Measurements from ENCODE around the gene ARSB.

Gene ARSB

DNA sequence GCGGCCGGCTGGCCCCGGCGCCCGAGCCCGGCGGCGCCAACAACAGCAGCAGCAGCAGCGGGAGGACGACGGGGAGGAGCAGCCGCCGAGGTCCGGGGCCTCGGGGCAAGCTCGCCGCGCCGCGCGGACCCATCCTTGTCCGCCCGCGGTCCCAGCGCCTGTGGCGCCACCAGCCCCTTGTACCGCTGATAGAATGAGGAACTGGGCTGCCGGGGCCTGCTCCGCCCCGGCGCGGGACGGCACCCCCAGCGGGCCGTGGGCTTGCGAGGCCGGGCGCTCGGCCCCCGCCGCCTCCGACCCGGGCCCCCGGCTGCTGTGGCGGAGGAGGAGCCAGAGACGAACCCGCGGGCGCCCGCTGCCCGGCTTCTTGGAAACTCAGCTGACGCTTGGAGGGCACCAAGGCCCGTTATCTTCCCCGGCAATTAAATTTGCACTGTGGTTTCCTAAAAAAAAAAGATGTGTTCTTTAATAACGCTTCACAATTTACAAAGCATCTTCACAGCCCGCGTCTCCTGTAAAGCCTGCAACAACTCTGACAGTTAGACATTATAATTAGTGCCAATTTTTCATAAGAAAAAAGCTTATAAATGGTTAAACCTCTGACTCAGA is at the start of gene ARSB:
ARSB (minus strand) TSS at position 195 of the 609 bp plus-strand sequence; CDS start at position 133, 62 bp downstream.
- DNase-seq = peak; percentile 74

GRCh38 chr5:79032782-79033181 is 47.7 kb upstream of the ARSB start:
- DNase-seq = no peak

DNA sequence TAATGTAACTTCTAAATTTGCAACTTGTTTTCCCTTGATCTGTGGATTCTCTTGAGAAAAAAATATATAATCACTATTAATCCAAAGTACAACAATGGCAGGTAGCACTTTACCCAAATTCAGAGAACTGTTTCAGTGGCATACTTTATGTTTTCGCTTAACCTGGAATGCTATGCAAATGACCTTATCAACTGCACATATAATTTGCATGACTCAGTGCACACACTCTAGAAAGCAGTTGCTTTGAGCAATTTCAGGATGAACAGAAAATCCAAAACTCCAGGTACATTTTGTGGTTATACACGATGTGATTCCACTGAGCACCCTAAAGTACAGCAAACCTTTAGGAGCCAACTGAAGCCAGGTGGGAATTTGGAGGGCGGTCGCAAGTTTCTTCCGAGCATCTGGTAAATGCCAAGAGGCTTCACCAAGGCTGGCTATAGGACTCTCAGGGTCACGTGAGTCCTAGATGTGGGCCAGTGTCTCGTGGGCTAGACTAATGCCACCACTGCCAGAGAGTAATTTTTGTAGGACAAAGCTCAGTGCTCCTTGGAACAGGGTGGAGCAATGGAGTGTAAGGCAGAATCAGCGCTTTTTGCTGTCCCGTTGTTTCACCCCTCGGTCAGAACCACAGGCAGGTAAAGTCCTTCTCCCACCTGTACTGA is 47.1 kb upstream of the ARSB start:
- DNase-seq = no peak

DNA sequence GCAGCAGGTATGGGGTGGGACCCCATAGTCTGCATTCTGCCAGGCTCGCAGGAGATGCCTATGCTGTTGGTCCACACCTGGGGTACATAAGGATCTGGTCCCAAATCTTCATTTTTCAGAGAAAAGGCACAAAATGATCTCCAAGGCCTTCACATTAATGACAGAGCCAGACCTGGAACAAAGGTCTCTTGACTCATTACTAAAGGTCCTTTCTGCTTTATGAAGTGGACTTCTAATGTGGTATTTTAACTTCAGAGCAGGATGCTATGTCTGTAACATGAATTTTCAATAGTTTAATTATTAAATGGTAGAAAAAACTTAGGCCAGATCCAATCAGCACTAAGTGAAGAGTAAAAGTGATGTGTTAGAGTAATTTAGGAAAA is 46.4 kb upstream of the ARSB start:
- DNase-seq = no peak

- no peak for DNase-seq
Measured at GRCh38 chr5:79030663-79031484, 45.8 kb upstream of the ARSB start.

DNA sequence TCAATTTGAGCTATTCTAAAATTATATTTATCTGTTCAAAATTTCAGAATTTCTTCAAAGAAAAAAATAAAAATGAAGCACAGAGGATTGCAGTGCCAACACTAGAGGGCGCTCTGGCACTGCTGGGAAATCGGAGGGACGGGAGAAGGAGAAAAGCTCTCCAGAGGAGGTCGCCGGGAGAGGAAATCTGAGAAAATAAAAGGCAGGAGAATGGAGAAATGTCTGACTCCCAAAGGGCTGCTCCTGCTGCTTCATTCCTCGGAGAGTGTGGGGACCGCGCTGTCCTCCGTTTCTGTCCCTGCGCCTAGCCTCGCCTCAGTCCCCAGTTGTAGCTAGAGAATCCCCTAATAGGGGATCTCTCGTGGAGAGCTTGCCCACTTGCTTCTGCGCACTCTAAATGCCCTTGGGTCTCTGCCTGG is 40.0 kb upstream of the ARSB start:
- DNase-seq = peak; percentile 74

DNA sequence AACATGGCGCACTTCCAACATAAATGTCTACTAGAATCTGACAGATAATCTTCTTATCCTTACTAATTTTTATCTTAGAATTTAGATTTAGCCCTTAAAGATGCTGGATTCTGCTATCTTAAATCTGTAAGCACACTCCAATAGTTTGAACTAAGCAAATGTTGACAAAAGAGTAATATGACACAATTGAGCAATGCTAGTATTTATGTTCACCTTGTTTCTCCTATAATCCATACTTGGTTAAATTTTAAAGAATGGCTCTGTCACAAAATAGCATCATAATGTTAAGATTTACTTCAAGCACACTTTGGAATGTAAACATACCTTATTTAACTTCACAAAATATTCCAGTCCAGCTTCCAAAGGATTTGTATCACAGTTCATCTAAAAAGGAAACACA is 38.8 kb upstream of the ARSB start:
- no peak for DNase-seq

GRCh38 chr5:79023348-79023747 is 38.2 kb upstream of the ARSB start:
- DNase-seq = no peak

- DNase-seq = no peak
Measured at GRCh38 chr5:79022771-79023170, 37.7 kb upstream of the ARSB start.

- no peak for DNase-seq
Measured at GRCh38 chr5:79021753-79022152, 36.6 kb upstream of the ARSB start.

- DNase-seq = peak; percentile 69
Measured at GRCh38 chr5:79020861-79021561, 35.9 kb upstream of the ARSB start.

GRCh38 chr5:79014631-79015030 is 29.5 kb upstream of the ARSB start:
- no peak for DNase-seq

GRCh38 chr5:79011869-79012268 is 26.8 kb upstream of the ARSB start:
- no peak for DNase-seq

- DNase-seq = no peak
Measured at GRCh38 chr5:79011219-79011836, 26.2 kb upstream of the ARSB start.

DNA sequence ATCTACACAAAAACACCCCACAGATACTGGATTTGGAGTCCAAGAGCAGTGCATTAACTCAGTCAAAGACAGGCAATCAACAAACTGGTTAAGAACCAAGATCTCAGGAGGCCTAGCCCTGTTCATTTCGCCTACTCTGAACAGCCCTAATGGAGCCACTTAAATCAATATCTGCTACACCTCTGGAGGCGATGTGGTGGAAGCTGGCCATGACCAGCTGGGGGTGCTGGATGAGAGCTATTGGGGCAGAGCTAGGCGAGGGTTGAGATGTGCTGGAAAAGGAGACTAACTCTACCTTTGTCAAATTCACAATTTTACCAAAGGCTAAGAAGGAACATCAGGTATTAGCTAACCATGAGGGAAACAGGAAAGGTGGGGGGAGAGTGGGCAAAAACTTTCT is 23.3 kb upstream of the ARSB start:
- no peak for DNase-seq

DNA sequence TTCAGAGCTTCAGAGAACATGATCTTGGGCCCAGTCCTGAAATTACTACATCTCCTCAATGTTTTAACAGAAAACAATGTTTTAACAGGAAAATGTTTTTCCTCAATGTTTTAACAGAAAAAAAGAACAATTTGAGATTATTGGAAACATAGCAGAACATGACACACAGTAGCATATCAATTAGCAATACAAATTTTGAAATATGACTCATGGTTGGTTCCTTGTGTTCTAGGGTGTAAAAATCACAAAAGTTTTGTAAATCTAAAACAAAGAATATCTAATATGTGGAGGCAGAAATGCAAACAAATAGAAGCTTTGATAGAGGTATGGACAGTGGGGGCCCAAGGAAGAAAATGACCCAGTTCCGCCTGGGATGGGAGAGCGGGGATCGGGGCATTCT is 22.8 kb upstream of the ARSB start:
- DNase-seq = no peak

DNA sequence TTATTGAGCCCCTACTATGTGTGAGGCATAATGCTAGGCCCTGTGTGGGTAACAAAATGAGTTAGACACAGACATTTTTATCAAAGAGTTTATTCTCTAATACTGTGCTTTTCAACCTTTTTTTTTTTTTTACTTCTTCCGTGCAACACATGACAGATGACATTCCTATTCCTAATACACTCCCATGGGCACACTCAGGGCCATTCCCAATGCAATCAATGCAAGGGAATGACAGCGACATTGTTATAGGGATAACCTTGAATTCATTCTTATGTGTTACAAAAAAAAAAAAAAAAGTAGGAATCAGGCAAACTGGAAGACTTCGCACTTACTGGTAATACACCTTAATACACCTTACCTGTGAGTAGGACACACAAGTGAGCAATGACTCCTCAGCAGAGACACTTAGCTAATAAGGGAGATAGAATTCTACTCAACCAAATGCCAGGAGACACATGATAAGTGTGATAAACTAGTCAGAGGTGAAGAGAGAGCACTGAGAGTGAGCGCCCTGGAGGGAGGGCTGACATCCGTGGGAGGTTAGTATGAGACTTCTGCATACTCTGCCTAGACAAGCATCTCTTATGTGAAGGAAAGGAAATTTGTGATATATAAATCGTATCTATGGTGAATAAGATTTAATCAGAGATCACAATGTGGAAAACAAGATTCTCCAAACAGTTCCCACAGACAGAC is 21.0 kb upstream of the ARSB start:
- DNase-seq = no peak

GRCh38 chr5:79005151-79005550 is 20.0 kb upstream of the ARSB start:
- DNase-seq = no peak

DNA sequence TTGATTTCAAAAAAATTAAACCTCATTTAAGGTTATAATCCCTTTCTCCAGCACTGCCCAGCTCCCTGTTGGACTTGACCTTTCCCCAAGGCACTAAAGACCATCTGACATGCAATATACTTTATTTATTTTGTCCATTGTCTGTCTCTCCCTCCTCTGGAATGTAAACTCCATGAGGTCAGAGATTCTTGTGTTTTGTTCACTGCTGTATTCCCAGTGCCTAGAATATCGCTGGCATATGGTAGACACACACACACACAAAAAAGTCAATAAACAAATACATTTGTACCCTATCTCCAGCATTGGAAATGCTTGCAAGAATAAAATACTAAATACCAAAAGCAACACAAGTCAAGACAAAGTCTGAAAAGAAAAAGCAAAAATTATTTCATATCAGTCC is 17.3 kb upstream of the ARSB start:
- no peak for DNase-seq

DNA sequence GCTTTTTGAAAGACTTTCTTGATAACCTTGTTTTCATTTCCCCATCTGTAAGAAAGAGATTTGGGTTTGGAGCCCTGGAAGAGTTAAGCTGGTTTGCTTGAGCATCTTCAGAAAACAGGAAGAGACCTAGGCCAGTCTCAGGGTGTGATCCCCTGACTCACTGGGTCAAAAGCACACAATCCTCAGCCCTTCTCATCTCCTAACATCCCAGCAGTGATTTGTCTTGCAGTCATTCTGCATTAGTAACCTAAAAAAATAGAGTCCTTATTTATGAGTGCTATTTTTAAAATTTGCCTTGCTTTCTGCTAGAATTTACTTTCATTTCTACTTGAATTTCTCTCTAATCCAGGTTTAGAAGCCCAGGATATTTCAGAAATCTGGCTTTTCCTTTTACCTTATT is 16.4 kb upstream of the ARSB start:
- DNase-seq = no peak

DNA sequence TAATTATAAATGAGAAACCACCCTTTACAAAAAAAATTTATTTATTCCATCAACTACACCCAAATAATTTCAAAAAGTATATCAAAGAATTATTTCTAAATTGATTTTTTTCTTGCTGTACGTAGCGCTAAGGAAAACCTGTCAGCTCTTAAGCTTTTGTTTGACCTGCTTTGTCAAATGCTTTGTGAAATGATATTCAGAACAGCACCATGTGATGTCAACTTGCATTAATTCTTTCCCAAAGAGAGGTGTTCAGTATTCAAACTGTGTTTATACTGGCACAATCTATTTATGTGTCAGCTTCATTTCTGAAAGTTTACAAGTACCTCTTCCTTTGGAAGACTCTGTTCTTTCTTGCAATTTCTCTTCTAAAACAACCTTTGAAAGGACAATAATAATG is 12.0 kb upstream of the ARSB start:
- DNase-seq = no peak

DNA sequence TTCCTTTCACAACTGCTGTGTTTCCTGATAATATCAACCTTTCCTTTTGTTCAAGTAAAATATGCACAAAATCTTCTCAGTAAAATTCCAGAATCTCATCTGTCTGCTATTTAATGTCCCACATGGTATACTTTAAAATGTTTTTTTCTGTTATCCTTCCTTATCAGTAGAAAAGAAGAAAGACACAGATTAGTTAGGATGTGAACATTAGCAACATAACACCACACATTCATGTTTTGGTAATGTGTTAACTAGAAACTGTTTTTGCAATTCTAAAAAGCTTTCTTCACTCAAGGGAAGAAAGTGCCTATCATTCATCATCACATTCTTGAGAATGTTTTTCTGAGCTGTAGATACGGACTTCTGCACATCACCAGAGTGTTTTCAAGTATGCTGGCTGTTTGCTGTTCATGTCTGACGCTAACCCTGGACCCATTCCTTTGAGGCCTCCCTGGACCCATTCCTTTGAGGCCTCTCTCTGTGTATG is 10.5 kb upstream of the ARSB start:
- DNase-seq = no peak
